Fibroblast of pulmonary artery (primary cell): ENCODE results near the gene REEP6.

Experiments
- DNase-seq: peaks from one replicate; pipeline ENCODE4 v3.0.0-alpha.2; 2010; ENCODE audit warnings: low read depth
- H3K4me3 ChIP-seq: replicated peaks from 2 replicates; pipeline ENCODE4 v1.5.1; 2011; ENCODE audit warnings: low read depth, mild to moderate bottlenecking, control low read depth, low read length, moderate library complexity
- TF ChIP-seq, protein P1 (sequence below): IDR thresholded peaks from 2 replicates; pipeline ENCODE4 v1.5.1; 2011; ENCODE audit warnings: mild to moderate bottlenecking, control low read depth, low read length, inconsistent platforms; ENCODE audit errors: missing control alignments

REEP6 gene

GRCh38 chr19:1540365-1540925 lies 49.5 kb downstream of the REEP6 start:
- DNase-seq = no peak
- TF ChIP-seq, protein P1, sequence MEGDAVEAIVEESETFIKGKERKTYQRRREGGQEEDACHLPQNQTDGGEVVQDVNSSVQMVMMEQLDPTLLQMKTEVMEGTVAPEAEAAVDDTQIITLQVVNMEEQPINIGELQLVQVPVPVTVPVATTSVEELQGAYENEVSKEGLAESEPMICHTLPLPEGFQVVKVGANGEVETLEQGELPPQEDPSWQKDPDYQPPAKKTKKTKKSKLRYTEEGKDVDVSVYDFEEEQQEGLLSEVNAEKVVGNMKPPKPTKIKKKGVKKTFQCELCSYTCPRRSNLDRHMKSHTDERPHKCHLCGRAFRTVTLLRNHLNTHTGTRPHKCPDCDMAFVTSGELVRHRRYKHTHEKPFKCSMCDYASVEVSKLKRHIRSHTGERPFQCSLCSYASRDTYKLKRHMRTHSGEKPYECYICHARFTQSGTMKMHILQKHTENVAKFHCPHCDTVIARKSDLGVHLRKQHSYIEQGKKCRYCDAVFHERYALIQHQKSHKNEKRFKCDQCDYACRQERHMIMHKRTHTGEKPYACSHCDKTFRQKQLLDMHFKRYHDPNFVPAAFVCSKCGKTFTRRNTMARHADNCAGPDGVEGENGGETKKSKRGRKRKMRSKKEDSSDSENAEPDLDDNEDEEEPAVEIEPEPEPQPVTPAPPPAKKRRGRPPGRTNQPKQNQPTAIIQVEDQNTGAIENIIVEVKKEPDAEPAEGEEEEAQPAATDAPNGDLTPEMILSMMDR = no peak
- no peak overlapping the region for H3K4me3 ChIP-seq
